HepG2 (cell line): ENCODE data around the gene C3orf22. TPM values are rescaled to one million over a fixed set of nuclear protein-coding genes. Genes with fewer than 3 reads are reported as not detected.

Experiments used
- ATAC-seq: fragments of 200-7000 bp; cut with Tn5 transposase; 3 replicates; pipeline ENCODE4 v1.9.1; 2020; ENCODE audit warnings: mild to moderate bottlenecking, moderate library complexity
- BruUV-seq: library from RNA; stranded (reverse); fragments of 400-500 nt; replicated peaks from 2 replicates; lab custom pipeline; 2021; lab: Mats Ljungman, UMichigan
- CTCF ChIA-PET: fragments of 300-600 bp; formaldehyde crosslinking; extraction: SDS; loops from one replicate; lab custom pipeline; 2021; ENCODE audit warnings: low total read pairs, inconsistent platforms, low intra/inter-chr PET ratio; lab: Yijun Ruan, JAX
- POLR2A ChIA-PET: fragments of 350-600 bp; sonication (Branson Sonifier 250); formaldehyde crosslinking; loops from one replicate; lab custom pipeline; 2020; ENCODE audit warnings: antibody characterized with exemption, inconsistent platforms; lab: Yijun Ruan, JAX
- DNase-seq: peaks from one replicate; pipeline ENCODE4 v3.0.0-alpha.2; 2015; ENCODE audit warnings: low spot score
- FAIRE-seq: peaks from 3 replicates; lab custom pipeline; 2011; peaks lifted over from hg19 to GRCh38; lab: Jason Lieb, UNC
- H2AFZ ChIP-seq: one replicate; pipeline ENCODE4 v1.6.1; 2011; ENCODE audit warnings: low read length, inconsistent platforms
- H3K27ac ChIP-seq: fragments of 300-600 bp; 3 replicates; pipeline ENCODE4 v1.8.0; 2011; ENCODE audit warnings: mixed run types, mild to moderate bottlenecking, mixed read lengths, low read length, inconsistent platforms; ENCODE audit not compliant: insufficient read depth; ENCODE audit errors: extremely low read length
- H3K27me3 ChIP-seq, 2 experiments: fragments of 200-600 bp in 1 of 2; 2 replicates in 1 of 2; 3 replicates in 1 of 2; pipeline versions ENCODE4 v1.6.0 to v1.8.0; 2011; ENCODE audit warnings: low read length in 2 of 2, mild to moderate bottlenecking in 2 of 2, moderate library complexity in 2 of 2, inconsistent platforms in 1 of 2; ENCODE audit not compliant: insufficient read depth in 2 of 2, control insufficient read depth in 1 of 2
- H3K36me3 ChIP-seq, 2 experiments: fragments of 200-600 bp in 1 of 2; replicated peaks in 1 of 2; 2 replicates in 1 of 2; 3 replicates in 1 of 2; pipeline versions ENCODE4 v1.5.1 to v1.8.0; 2011; ENCODE audit warnings: low read length in 2 of 2, inconsistent platforms in 1 of 2; ENCODE audit not compliant: insufficient read depth in 2 of 2, control insufficient read depth in 1 of 2
- H3K4me1 ChIP-seq: 2 replicates; pipeline ENCODE4 v1.5.1; 2012; ENCODE audit warnings: low read length, inconsistent platforms; ENCODE audit not compliant: insufficient read depth
- H3K4me2 ChIP-seq: 2 replicates; pipeline ENCODE4 v1.6.0; 2011; ENCODE audit warnings: low read depth, low read length, inconsistent platforms
- H3K4me3 ChIP-seq, 3 experiments: fragments of 200-600 bp in 1 of 3; sonication (generic), shearing (Covaris generic) in 1 of 3; replicated peaks in 1 of 3; 2 replicates each; pipeline ENCODE4 v1.5.1; 2011 to 2016; ENCODE audit warnings: low read length in 3 of 3, inconsistent platforms in 2 of 3, low read depth in 2 of 3, mild to moderate bottlenecking in 2 of 3, control low read depth in 1 of 3, mixed read lengths in 1 of 3; ENCODE audit not compliant: insufficient read depth in 1 of 3
- H3K79me2 ChIP-seq: one replicate; pipeline ENCODE4 v1.6.1; 2011; ENCODE audit warnings: low read length, inconsistent platforms; ENCODE audit not compliant: insufficient read depth
- H3K9ac ChIP-seq: 2 replicates; pipeline ENCODE4 v1.6.0; 2011; ENCODE audit warnings: mild to moderate bottlenecking, low read depth, low read length, inconsistent platforms; ENCODE audit not compliant: insufficient read depth
- H3K9me3 ChIP-seq: 2 replicates; pipeline ENCODE4 v1.5.1; 2012; ENCODE audit warnings: mild to moderate bottlenecking, low read length
- H4K20me1 ChIP-seq: 2 replicates; pipeline ENCODE4 v1.6.0; 2011; ENCODE audit warnings: inconsistent platforms, mild to moderate bottlenecking, low read length, moderate library complexity; ENCODE audit not compliant: insufficient read depth
- KLF11 ChIP-seq: IDR thresholded peaks from 2 replicates; pipeline ENCODE4 v1.6.1; 2016; ENCODE audit warnings: missing compliant biosample characterization
- KMT2B ChIP-seq: IDR thresholded peaks from 2 replicates; pipeline ENCODE4 v1.6.1; 2016; ENCODE audit warnings: missing genetic modification reagents, missing compliant biosample characterization
- NAIF1 ChIP-seq: sonication (generic); formaldehyde crosslinking; IDR thresholded peaks from 2 replicates; pipeline ENCODE4 v1.5.0; 2020; ENCODE audit warnings: mild to moderate bottlenecking, missing genetic modification reagents, borderline replicate concordance
- SP140L ChIP-seq: sonication (generic); formaldehyde crosslinking; IDR thresholded peaks from 2 replicates; pipeline ENCODE4 v1.4.0; 2020; ENCODE audit warnings: missing genetic modification reagents, borderline replicate concordance
- TGIF2 ChIP-seq: IDR thresholded peaks from 2 replicates; pipeline ENCODE4 v1.6.1; 2016; ENCODE audit warnings: control low read depth, missing compliant biosample characterization
- ZEB1 ChIP-seq: IDR thresholded peaks from 2 replicates; pipeline ENCODE4 v1.6.1; 2012; ENCODE audit warnings: mild to moderate bottlenecking, low read depth, inconsistent platforms; ENCODE audit not compliant: insufficient replicate concordance
- ZNF383 ChIP-seq: sonication (generic); formaldehyde crosslinking; IDR thresholded peaks from 2 replicates; pipeline ENCODE4 v1.4.0; 2020; ENCODE audit warnings: missing genetic modification reagents, mild to moderate bottlenecking, borderline replicate concordance
- ZNF652 ChIP-seq: IDR thresholded peaks from 2 replicates; pipeline ENCODE4 v1.6.1; 2016; ENCODE audit warnings: low read depth, borderline replicate concordance
- ZNF782 ChIP-seq: sonication (generic); formaldehyde crosslinking; IDR thresholded peaks from 2 replicates; pipeline ENCODE4 v1.4.0; 2020; ENCODE audit warnings: missing genetic modification reagents, mild to moderate bottlenecking, borderline replicate concordance
- WGBS: methylation state at CpG from one replicate; pipeline ENCODE4 v1.1.6; 2017; ENCODE audit warnings: low lambda C conversion rate; 5-methylcytosine and 5-hydroxymethylcytosine counted together
- in situ Hi-C: cut with HindIII; loops from 2 replicates; pipeline ENCODE4 v1.10.0; 2017; ENCODE audit warnings: low pct_unique_long_range_greater_than_20kb; ENCODE audit not compliant: extremely low pct_ligation_motif_present
- intact Hi-C: fragments of 100-400 bp; cut with micrococcal nuclease; formaldehyde crosslinking; loops from one replicate; pipeline ENCODE4 v1.10.0; 2022; ENCODE audit not compliant: unreplicated experiment
- polyA plus RNA-seq, 8 experiments: library from polyadenylated mRNA; depleted of rRNA in 3 of 8; stranded (reverse) in 7 of 8; unstranded in 1 of 8; fragments of >200 nt; fragmentation: Illumina TruSeq in 4 of 8; extraction: Trizol in 4 of 8; gene quantifications; 2 replicates each; pipeline versions ENCODE4 v1.2.1 to v1.2.3, GENCODE V29; 2011 to 2016; ENCODE audit warnings: low read depth in 4 of 8, missing spikeins in 1 of 8, mixed read lengths in 1 of 8; ENCODE audit not compliant: insufficient read depth in 1 of 8
- total RNA-seq, 5 experiments: library from RNA; depleted of rRNA; stranded (reverse); fragments of >200 nt; fragmentation: Illumina TruSeq; extraction: Trizol; gene quantifications; 2 replicates each; pipeline ENCODE4 v1.2.3, GENCODE V29; 2016; ENCODE audit warnings: low read depth in 1 of 5
- TF ChIP-seq, protein P1 (sequence below): sonication (generic); formaldehyde crosslinking; IDR thresholded peaks from 2 replicates; pipeline ENCODE4 v1.5.1; 2020; ENCODE audit warnings: mild to moderate bottlenecking, missing genetic modification reagents, borderline replicate concordance
- TF ChIP-seq, protein P2 (sequence below): sonication (generic); formaldehyde crosslinking; IDR thresholded peaks from 2 replicates; pipeline ENCODE4 v1.4.0; 2020; ENCODE audit warnings: mild to moderate bottlenecking, low read depth, missing genetic modification reagents
- TF ChIP-seq, protein P3 (sequence below): sonication (generic); formaldehyde crosslinking; IDR thresholded peaks from 2 replicates; pipeline ENCODE4 v1.4.0; 2020; ENCODE audit warnings: low read depth, mild to moderate bottlenecking, missing genetic modification reagents

C3orf22 gene
- total and polyA plus RNA-seq, 2 of the 13 experiments (the other 11 are each of a cell fraction or from before 2014, with no cell fraction given) = not detected

DNA sequence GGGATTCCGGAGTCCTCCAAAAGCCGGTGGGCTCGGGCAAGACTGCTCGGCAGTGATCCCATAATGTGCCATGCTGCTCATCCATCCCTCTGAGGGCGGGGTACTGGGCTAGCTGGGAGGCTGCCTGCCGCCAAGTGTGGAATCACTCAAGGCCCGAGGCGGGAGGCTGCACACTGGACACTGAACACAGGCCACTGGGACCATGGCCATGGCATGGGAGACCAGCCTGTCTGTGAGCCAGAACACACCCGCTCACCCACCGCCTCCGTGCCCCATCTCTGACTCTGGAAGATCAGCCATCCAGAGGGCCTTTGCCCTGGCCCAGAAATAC is 1.4 kb downstream of the C3orf22 start:
- Histone ChIP-seq H3K9ac (no peak overlapping the region), H4K20me1 (no peaks in the 10 kb centered on the region), H3K27me3 (peaks cover 8 to 33% of the 10 kb centered on the region in 2 experiments; a peak in 4 of 5 replicates), H3K4me1 (no peaks in the 10 kb centered on the region), H3K27ac (no peak overlapping the region), H2AFZ (no peak overlapping the region), H3K4me2 (no peak overlapping the region), H3K79me2 (no peaks in the 10 kb centered on the region), H3K9me3 (no peaks in the 10 kb centered on the region), H3K4me3 (no peak overlapping the region), H3K36me3 (no peaks in the 10 kb centered on the region)
- DNase-seq (no peak), FAIRE-seq (no peak), ATAC-seq (no peak; the same call in 2 of the 3 replicates)
- intact Hi-C loops = loop anchor here (10.0 kb wide), 2 partner anchors 63 to 917 kb away; no protein-coding TSS in a partner anchor
- 95% methylated on average over 3 of the region's 11 CpGs for WGBS
- in situ Hi-C loops = no loop called here
- BruUV-seq = no TSS peak
- POLR2A ChIA-PET = no interaction called here
- CTCF ChIA-PET = no interaction called here
- TF ChIP-seq KLF11 (CRISPR knock-in tag) = no peak
- no peak for TF ChIP-seq NAIF1 (CRISPR knock-in tag)
- no peak for TF ChIP-seq ZNF652
- TF ChIP-seq TGIF2 = no peak
- TF ChIP-seq, protein P1, sequence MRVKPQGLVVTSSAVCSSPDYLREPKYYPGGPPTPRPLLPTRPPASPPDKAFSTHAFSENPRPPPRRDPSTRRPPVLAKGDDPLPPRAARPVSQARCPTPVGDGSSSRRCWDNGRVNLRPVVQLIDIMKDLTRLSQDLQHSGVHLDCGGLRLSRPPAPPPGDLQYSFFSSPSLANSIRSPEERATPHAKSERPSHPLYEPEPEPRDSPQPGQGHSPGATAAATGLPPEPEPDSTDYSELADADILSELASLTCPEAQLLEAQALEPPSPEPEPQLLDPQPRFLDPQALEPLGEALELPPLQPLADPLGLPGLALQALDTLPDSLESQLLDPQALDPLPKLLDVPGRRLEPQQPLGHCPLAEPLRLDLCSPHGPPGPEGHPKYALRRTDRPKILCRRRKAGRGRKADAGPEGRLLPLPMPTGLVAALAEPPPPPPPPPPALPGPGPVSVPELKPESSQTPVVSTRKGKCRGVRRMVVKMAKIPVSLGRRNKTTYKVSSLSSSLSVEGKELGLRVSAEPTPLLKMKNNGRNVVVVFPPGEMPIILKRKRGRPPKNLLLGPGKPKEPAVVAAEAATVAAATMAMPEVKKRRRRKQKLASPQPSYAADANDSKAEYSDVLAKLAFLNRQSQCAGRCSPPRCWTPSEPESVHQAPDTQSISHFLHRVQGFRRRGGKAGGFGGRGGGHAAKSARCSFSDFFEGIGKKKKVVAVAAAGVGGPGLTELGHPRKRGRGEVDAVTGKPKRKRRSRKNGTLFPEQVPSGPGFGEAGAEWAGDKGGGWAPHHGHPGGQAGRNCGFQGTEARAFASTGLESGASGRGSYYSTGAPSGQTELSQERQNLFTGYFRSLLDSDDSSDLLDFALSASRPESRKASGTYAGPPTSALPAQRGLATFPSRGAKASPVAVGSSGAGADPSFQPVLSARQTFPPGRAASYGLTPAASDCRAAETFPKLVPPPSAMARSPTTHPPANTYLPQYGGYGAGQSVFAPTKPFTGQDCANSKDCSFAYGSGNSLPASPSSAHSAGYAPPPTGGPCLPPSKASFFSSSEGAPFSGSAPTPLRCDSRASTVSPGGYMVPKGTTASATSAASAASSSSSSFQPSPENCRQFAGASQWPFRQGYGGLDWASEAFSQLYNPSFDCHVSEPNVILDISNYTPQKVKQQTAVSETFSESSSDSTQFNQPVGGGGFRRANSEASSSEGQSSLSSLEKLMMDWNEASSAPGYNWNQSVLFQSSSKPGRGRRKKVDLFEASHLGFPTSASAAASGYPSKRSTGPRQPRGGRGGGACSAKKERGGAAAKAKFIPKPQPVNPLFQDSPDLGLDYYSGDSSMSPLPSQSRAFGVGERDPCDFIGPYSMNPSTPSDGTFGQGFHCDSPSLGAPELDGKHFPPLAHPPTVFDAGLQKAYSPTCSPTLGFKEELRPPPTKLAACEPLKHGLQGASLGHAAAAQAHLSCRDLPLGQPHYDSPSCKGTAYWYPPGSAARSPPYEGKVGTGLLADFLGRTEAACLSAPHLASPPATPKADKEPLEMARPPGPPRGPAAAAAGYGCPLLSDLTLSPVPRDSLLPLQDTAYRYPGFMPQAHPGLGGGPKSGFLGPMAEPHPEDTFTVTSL (CRISPR knock-in tag) = no peak
- no peak for TF ChIP-seq ZEB1
- no peak for TF ChIP-seq SP140L (CRISPR knock-in tag)
- no peak for TF ChIP-seq ZNF782
- TF ChIP-seq, protein P2, sequence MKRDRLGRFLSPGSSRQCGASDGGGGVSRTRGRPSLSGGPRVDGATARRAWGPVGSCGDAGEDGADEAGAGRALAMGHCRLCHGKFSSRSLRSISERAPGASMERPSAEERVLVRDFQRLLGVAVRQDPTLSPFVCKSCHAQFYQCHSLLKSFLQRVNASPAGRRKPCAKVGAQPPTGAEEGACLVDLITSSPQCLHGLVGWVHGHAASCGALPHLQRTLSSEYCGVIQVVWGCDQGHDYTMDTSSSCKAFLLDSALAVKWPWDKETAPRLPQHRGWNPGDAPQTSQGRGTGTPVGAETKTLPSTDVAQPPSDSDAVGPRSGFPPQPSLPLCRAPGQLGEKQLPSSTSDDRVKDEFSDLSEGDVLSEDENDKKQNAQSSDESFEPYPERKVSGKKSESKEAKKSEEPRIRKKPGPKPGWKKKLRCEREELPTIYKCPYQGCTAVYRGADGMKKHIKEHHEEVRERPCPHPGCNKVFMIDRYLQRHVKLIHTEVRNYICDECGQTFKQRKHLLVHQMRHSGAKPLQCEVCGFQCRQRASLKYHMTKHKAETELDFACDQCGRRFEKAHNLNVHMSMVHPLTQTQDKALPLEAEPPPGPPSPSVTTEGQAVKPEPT = no peak
- TF ChIP-seq, protein P3, sequence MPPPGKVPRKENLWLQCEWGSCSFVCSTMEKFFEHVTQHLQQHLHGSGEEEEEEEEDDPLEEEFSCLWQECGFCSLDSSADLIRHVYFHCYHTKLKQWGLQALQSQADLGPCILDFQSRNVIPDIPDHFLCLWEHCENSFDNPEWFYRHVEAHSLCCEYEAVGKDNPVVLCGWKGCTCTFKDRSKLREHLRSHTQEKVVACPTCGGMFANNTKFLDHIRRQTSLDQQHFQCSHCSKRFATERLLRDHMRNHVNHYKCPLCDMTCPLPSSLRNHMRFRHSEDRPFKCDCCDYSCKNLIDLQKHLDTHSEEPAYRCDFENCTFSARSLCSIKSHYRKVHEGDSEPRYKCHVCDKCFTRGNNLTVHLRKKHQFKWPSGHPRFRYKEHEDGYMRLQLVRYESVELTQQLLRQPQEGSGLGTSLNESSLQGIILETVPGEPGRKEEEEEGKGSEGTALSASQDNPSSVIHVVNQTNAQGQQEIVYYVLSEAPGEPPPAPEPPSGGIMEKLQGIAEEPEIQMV = no peak
- TF ChIP-seq KMT2B (CRISPR knock-in tag) = no peak
- no peak for TF ChIP-seq ZNF383 (CRISPR knock-in tag)
